ENCODE measurements around the gene CENPT.

- TF ChIP-seq CTCF (IDR thresholded peaks at IDR 0.05) (no peak), POLR2A (IDR thresholded peaks at IDR 0.05) (no peak)
Measured at GRCh38 chr16:67828651-67829050, 18.8 kb downstream of the CENPT start.
